Ovary (tissue), 3 donors: Measurements from ENCODE around the gene ARRDC3.
"Not testable (repeated sequence)": the region's sequence is repeated elsewhere in the genome, so short reads cannot be mapped to it uniquely, and the experiment has no call there.

ENCODE experiments used
- EP300 ChIP-seq: sonication (generic); formaldehyde crosslinking; IDR thresholded peaks from one replicate; pipeline ENCODE4 v1.6.1; 2017; ENCODE audit warnings: antibody characterized with exemption
- POLR2A ChIP-seq: fragments of 450-650 bp; IDR thresholded peaks from one replicate; pipeline ENCODE4 v1.6.1; 2017; ENCODE audit warnings: antibody characterized with exemption, mild to moderate bottlenecking, moderate library complexity
- TF ChIP-seq, protein P1 (sequence below), 3 donors: fragments of 450-650 bp in 2 of 3; fragments of 200-600 bp in 1 of 3; IDR thresholded peaks; one replicate each; pipeline versions ENCODE4 v1.5.1 to v1.8.0; 2016 to 2022; ENCODE audit warnings: antibody characterized with exemption in 3 of 3, mild to moderate bottlenecking in 1 of 3
- donor health status: DM: no; HTN: no; CAD: no.

DNA sequence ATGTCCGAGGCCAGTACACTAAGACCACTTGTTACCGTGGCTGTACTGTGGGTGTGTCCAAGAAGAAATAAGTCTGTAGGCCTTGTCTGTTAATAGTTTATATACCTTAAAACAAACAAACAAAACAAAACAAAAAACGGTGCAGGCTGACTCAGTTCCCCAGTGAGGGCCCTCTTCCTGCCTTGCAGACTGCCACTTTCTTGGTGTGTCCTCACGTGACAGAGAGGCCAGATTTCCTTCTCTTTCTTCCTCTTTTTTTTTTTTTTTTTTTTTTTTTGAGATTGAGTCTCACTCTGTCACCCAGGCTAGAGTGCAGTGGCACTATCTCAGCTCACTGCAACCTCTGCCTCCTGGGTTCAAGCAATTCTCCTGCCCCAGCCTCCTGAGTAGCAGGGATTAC, 28.2 kb downstream of the ARRDC3 start:
- TF ChIP-seq, protein P1, sequence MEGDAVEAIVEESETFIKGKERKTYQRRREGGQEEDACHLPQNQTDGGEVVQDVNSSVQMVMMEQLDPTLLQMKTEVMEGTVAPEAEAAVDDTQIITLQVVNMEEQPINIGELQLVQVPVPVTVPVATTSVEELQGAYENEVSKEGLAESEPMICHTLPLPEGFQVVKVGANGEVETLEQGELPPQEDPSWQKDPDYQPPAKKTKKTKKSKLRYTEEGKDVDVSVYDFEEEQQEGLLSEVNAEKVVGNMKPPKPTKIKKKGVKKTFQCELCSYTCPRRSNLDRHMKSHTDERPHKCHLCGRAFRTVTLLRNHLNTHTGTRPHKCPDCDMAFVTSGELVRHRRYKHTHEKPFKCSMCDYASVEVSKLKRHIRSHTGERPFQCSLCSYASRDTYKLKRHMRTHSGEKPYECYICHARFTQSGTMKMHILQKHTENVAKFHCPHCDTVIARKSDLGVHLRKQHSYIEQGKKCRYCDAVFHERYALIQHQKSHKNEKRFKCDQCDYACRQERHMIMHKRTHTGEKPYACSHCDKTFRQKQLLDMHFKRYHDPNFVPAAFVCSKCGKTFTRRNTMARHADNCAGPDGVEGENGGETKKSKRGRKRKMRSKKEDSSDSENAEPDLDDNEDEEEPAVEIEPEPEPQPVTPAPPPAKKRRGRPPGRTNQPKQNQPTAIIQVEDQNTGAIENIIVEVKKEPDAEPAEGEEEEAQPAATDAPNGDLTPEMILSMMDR (IDR thresholded peaks at IDR 0.05): not testable (repeated sequence)
- TF ChIP-seq POLR2A, EP300: not testable (repeated sequence)
